ENCODE results near the gene AGR2.
"Not testable (repeated sequence)": the region's sequence is repeated elsewhere in the genome, so short reads cannot be mapped to it uniquely, and the experiment has no call there.

AGR2 gene

GRCh38 chr7:16804674-16805439, at the start of gene AGR2:
Gene AGR2 (minus strand): TSS chr7:16804999. CDS start chr7:16801796, 3,203 bp downstream.
- DNase-seq (ENCODE audit: low spot score): no peak

GRCh38 chr7:16853189-16853588, 48.4 kb upstream of the AGR2 start:
- not testable (repeated sequence) for DNase-seq (ENCODE audit: low spot score)

GRCh38 chr7:16851829-16852228, 47.0 kb upstream of the AGR2 start:
- peak; percentile 75 for DNase-seq (ENCODE audit: low spot score)

- DNase-seq (ENCODE audit: low spot score): peak; percentile 5
Observed at GRCh38 chr7:16850614-16851466, 46.0 kb upstream of the AGR2 start.

- no peak for DNase-seq (ENCODE audit: low spot score)
Observed at GRCh38 chr7:16849296-16850148, 44.7 kb upstream of the AGR2 start.

GRCh38 chr7:16847381-16847860, 42.6 kb upstream of the AGR2 start:
- no peak for DNase-seq (ENCODE audit: low spot score)

GRCh38 chr7:16846601-16847165, 41.9 kb upstream of the AGR2 start:
- no peak for DNase-seq (ENCODE audit: low spot score)

- DNase-seq (ENCODE audit: low spot score): no peak
Observed at GRCh38 chr7:16845746-16846145, 40.9 kb upstream of the AGR2 start.

GRCh38 chr7:16841681-16842080, 36.9 kb upstream of the AGR2 start:
- no peak for DNase-seq (ENCODE audit: low spot score)

GRCh38 chr7:16840094-16840493, 35.3 kb upstream of the AGR2 start:
- no peak for DNase-seq (ENCODE audit: low spot score)

- no peak for DNase-seq (ENCODE audit: low spot score)
Observed at GRCh38 chr7:16839646-16840045, 34.8 kb upstream of the AGR2 start.

GRCh38 chr7:16838891-16839290, 34.1 kb upstream of the AGR2 start:
- DNase-seq (ENCODE audit: low spot score): no peak

- DNase-seq (ENCODE audit: low spot score): no peak
Observed at GRCh38 chr7:16838386-16838785, 33.6 kb upstream of the AGR2 start.

GRCh38 chr7:16836481-16836880, 31.7 kb upstream of the AGR2 start:
- DNase-seq (ENCODE audit: low spot score): no peak

GRCh38 chr7:16833373-16833772, 28.6 kb upstream of the AGR2 start:
- no peak for DNase-seq (ENCODE audit: low spot score)

GRCh38 chr7:16826060-16826459, 21.3 kb upstream of the AGR2 start:
- DNase-seq (ENCODE audit: low spot score): no peak

GRCh38 chr7:16822029-16822428, 17.2 kb upstream of the AGR2 start:
- no peak for DNase-seq (ENCODE audit: low spot score)

GRCh38 chr7:16818732-16819131, 13.9 kb upstream of the AGR2 start:
- no peak for DNase-seq (ENCODE audit: low spot score)

- DNase-seq (ENCODE audit: low spot score): no peak
Observed at GRCh38 chr7:16817536-16817935, 12.7 kb upstream of the AGR2 start.

GRCh38 chr7:16816824-16817223, 12.0 kb upstream of the AGR2 start:
- peak; percentile 81 for DNase-seq (ENCODE audit: low spot score)

GRCh38 chr7:16815001-16815400, 10.2 kb upstream of the AGR2 start:
- DNase-seq (ENCODE audit: low spot score): no peak

GRCh38 chr7:16813232-16813616, 8.4 kb upstream of the AGR2 start:
- peak; percentile 37 for DNase-seq (ENCODE audit: low spot score)
